ENCODE results near the gene ING3.

The ING3 gene

GRCh38 chr7:120960714-120961113, 10.1 kb downstream of the ING3 start:
- Histone ChIP-seq H3K27me3 (ENCODE audit: insufficient read depth, low read length, poor library complexity) (no peaks in the 10 kb centered on the region), H3K79me2 (ENCODE audit: insufficient read depth, low read length) (0 out of 2 replicates have a peak, but pooled peaks cover 3% of the 10 kb centered on the region), H3K4me3 (ENCODE audit: low read depth in 1 of 2, low read length in 2 of 2) (no peak overlapping the region), H3K9ac (ENCODE audit: low read depth, low read length) (no peak overlapping the region), H3K4me2 (ENCODE audit: insufficient read depth, low read length) (no peak overlapping the region), H3K4me1 (ENCODE audit: insufficient read depth, low read length) (no peaks in the 10 kb centered on the region), H4K20me1 (ENCODE audit: insufficient read depth, low read length) (no peaks in the 10 kb centered on the region), H3K9me3 (ENCODE audit: insufficient read depth, low read length, severe bottlenecking) (no peaks in the 10 kb centered on the region), H3K36me3 (ENCODE audit: insufficient read depth, low read length) (peaks cover 41% of the 10 kb centered on the region), H3K27ac (ENCODE audit: low read length) (no peak overlapping the region), H2AFZ (ENCODE audit: low read depth, low read length) (no peak overlapping the region)
- DNase-seq (no peak), ATAC-seq (ENCODE audit: insufficient read depth, low read depth) (no peak)
- TF ChIP-seq EZH2 (IDR thresholded peaks at IDR 0.05; ENCODE audit: borderline replicate concordance, low read depth, low read length, severe bottlenecking) = no peak
- no peak for TF ChIP-seq CTCF (IDR thresholded peaks at IDR 0.05; ENCODE audit: borderline replicate concordance, extremely low read depth, low read length, poor library complexity, severe bottlenecking)

- H3K4me3 ChIP-seq (ENCODE audit: low read depth in 1 of 2, low read length in 2 of 2) = no peak overlapping the region
- DNase-seq = no peak
- H3K4me2 ChIP-seq (ENCODE audit: insufficient read depth, low read length) = no peak overlapping the region
- no peaks in the 10 kb centered on the region for H4K20me1 ChIP-seq (ENCODE audit: insufficient read depth, low read length)
- H3K9me3 ChIP-seq (ENCODE audit: insufficient read depth, low read length, severe bottlenecking) = no peaks in the 10 kb centered on the region
- H3K79me2 ChIP-seq (ENCODE audit: insufficient read depth, low read length) = 0 out of 2 replicates have a peak, but pooled peaks cover 3% of the 10 kb centered on the region
- H2AFZ ChIP-seq (ENCODE audit: low read depth, low read length) = no peak overlapping the region
- TF ChIP-seq EZH2 (IDR thresholded peaks at IDR 0.05; ENCODE audit: borderline replicate concordance, low read depth, low read length, severe bottlenecking) (no peak), CTCF (IDR thresholded peaks at IDR 0.05; ENCODE audit: borderline replicate concordance, extremely low read depth, low read length, poor library complexity, severe bottlenecking) (no peak)
- H3K36me3 ChIP-seq (ENCODE audit: insufficient read depth, low read length) = peaks cover 38% of the 10 kb centered on the region
- H3K4me1 ChIP-seq (ENCODE audit: insufficient read depth, low read length) = no peaks in the 10 kb centered on the region
- H3K9ac ChIP-seq (ENCODE audit: low read depth, low read length) = no peak overlapping the region
- no peaks in the 10 kb centered on the region for H3K27me3 ChIP-seq (ENCODE audit: insufficient read depth, low read length, poor library complexity)
- H3K27ac ChIP-seq (ENCODE audit: low read length) = no peak overlapping the region
- no peak for ATAC-seq (ENCODE audit: insufficient read depth, low read depth)
Observed at GRCh38 chr7:120961638-120962173, 11.1 kb downstream of the ING3 start.

GRCh38 chr7:120964088-120964487, 13.5 kb downstream of the ING3 start:
- Histone ChIP-seq H3K27me3 (ENCODE audit: insufficient read depth, low read length, poor library complexity) (no peaks in the 10 kb centered on the region), H3K4me2 (ENCODE audit: insufficient read depth, low read length) (no peak overlapping the region), H3K9ac (ENCODE audit: low read depth, low read length) (no peak overlapping the region), H4K20me1 (ENCODE audit: insufficient read depth, low read length) (no peaks in the 10 kb centered on the region), H3K9me3 (ENCODE audit: insufficient read depth, low read length, severe bottlenecking) (no peaks in the 10 kb centered on the region), H3K79me2 (ENCODE audit: insufficient read depth, low read length) (0 out of 2 replicates have a peak, but pooled peaks cover 3% of the 10 kb centered on the region), H3K36me3 (ENCODE audit: insufficient read depth, low read length) (peaks cover 51% of the 10 kb centered on the region), H3K4me1 (ENCODE audit: insufficient read depth, low read length) (no peaks in the 10 kb centered on the region), H3K4me3 (ENCODE audit: low read depth in 1 of 2, low read length in 2 of 2) (no peak overlapping the region), H2AFZ (ENCODE audit: low read depth, low read length) (no peak overlapping the region), H3K27ac (ENCODE audit: low read length) (no peak overlapping the region)
- ATAC-seq (ENCODE audit: insufficient read depth, low read depth) = no peak
- no peak for TF ChIP-seq EZH2 (IDR thresholded peaks at IDR 0.05; ENCODE audit: borderline replicate concordance, low read depth, low read length, severe bottlenecking)
- no peak for TF ChIP-seq CTCF (IDR thresholded peaks at IDR 0.05; ENCODE audit: borderline replicate concordance, extremely low read depth, low read length, poor library complexity, severe bottlenecking)
- no peak for DNase-seq
